22Rv1 (cell line): ENCODE measurements around the gene TSKU.
"Not testable (repeated sequence)": the region's sequence is repeated elsewhere in the genome, so short reads cannot be mapped to it uniquely, and the experiment has no call there.

Experiments used
- H3K27ac ChIP-seq: fragments of 450-650 bp; 2 replicates; pipeline ENCODE4 v1.5.1; 2017
- ZFX ChIP-seq: fragments of 450-650 bp; IDR thresholded peaks from 2 replicates; pipeline ENCODE4 v1.6.1; 2017; ENCODE audit warnings: antibody characterized with exemption, borderline replicate concordance
- TF ChIP-seq, protein P1 (sequence below): fragments of 450-650 bp; IDR thresholded peaks from 2 replicates; pipeline ENCODE4 v1.5.1; 2017; ENCODE audit warnings: mild to moderate bottlenecking

Gene TSKU

GRCh38 chr11:76823481-76824028, 40.4 kb downstream of the TSKU start:
- peak overlapping the region; percentile 63 for H3K27ac ChIP-seq
- no peak for TF ChIP-seq ZFX
- TF ChIP-seq, protein P1, sequence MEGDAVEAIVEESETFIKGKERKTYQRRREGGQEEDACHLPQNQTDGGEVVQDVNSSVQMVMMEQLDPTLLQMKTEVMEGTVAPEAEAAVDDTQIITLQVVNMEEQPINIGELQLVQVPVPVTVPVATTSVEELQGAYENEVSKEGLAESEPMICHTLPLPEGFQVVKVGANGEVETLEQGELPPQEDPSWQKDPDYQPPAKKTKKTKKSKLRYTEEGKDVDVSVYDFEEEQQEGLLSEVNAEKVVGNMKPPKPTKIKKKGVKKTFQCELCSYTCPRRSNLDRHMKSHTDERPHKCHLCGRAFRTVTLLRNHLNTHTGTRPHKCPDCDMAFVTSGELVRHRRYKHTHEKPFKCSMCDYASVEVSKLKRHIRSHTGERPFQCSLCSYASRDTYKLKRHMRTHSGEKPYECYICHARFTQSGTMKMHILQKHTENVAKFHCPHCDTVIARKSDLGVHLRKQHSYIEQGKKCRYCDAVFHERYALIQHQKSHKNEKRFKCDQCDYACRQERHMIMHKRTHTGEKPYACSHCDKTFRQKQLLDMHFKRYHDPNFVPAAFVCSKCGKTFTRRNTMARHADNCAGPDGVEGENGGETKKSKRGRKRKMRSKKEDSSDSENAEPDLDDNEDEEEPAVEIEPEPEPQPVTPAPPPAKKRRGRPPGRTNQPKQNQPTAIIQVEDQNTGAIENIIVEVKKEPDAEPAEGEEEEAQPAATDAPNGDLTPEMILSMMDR: no peak

GRCh38 chr11:76824083-76824939, 41.2 kb downstream of the TSKU start:
- H3K27ac ChIP-seq: peak overlapping the region; percentile 63
- no peak for TF ChIP-seq ZFX
- TF ChIP-seq, protein P1: no peak

- no peak for TF ChIP-seq ZFX
- TF ChIP-seq, protein P1: no peak
- peak overlapping the region; percentile 63 for H3K27ac ChIP-seq
Observed at GRCh38 chr11:76824980-76825725, 42.0 kb downstream of the TSKU start.

- H3K27ac ChIP-seq: peak overlapping the region; percentile 63
- TF ChIP-seq, protein P1: no peak
- TF ChIP-seq ZFX: no peak
Observed at GRCh38 chr11:76825726-76826396, 42.7 kb downstream of the TSKU start.

DNA sequence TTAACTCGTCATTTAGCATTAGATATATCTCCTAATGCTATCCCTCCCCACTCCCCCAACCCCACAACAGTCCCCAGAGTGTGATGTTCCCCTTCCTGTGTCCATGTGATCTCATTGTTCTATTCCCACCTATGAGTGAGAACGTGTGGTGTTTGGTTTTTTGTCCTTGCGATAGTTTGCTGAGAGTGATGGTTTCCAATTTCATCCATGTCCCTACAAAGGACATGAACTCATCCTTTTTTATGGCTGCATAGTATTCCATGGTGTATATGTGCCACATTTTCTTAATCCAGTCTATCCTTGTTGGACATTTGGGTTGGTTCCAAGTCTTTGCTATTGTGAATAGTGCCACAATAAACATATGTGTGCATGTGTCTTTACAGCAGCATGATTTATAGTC, 43.4 kb downstream of the TSKU start:
- H3K27ac ChIP-seq: not testable (repeated sequence)

DNA sequence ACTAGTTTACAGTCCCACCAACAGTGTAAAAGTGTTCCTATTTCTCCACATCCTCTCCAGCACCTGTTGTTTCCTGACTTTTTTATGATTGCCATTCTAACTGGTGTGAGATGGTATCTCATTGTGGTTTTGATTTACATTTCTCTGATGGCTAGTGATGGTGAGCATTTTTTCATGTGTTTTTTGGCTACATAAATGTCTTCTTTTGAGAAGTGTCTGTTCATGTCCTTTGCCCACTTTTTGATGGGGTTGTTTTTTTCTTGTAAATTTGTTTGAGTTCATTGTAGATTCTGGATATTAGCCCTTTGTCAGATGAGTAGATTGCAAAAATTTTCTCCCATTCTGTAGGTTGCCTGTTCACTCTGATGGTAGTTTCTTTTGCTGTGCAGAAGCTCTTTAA, 43.8 kb downstream of the TSKU start:
- not testable (repeated sequence) for H3K27ac ChIP-seq

DNA sequence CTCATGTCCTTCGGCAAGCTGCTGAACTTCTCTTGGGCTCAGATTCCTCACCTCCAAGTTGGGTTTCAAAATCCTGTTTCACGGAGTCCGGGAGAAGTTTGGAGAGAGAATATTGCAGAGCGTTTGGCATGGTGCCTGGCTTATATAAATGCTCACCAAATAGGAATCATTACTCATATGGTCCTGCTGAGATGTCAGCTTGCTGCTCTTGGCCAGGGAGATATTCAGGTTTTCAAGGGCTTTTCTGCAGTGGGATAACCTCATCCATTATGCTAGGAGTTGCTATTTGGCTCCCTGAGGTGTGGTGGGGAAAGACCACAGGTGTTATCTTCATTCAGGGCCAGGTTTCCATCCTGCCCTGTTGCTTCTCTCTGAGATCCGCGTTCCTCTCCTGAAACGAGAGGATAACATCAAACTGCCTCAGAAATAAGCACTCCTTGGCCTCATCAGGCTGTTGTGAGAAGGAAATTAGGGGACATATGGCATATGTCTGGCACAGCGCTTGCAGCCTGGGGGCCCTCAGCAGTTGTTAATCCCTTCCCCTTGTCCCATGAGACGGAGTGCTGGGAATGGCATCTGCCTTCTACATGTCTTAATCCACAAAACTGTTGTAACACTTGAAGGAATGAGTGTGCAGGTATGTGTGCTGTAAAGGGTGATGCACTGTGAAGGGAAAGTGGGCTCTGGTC, 47.6 kb downstream of the TSKU start:
- TF ChIP-seq ZFX: no peak
- TF ChIP-seq, protein P1: no peak
- H3K27ac ChIP-seq: no peak overlapping the region
